SK-N-MC (cell line): ENCODE data around the gene AGER.

ENCODE experiments used
- EZH2 ChIP-seq: fragments of 200-600 bp; sonication (generic); IDR thresholded peaks from one replicate; pipeline ENCODE4 v1.6.1; 2017; ENCODE audit warnings: antibody characterized with exemption
- POLR2AphosphoS5 ChIP-seq: IDR thresholded peaks from 2 replicates; pipeline ENCODE4 v1.6.1; 2012; ENCODE audit warnings: mild to moderate bottlenecking, low read depth, low read length, borderline replicate concordance

DNA sequence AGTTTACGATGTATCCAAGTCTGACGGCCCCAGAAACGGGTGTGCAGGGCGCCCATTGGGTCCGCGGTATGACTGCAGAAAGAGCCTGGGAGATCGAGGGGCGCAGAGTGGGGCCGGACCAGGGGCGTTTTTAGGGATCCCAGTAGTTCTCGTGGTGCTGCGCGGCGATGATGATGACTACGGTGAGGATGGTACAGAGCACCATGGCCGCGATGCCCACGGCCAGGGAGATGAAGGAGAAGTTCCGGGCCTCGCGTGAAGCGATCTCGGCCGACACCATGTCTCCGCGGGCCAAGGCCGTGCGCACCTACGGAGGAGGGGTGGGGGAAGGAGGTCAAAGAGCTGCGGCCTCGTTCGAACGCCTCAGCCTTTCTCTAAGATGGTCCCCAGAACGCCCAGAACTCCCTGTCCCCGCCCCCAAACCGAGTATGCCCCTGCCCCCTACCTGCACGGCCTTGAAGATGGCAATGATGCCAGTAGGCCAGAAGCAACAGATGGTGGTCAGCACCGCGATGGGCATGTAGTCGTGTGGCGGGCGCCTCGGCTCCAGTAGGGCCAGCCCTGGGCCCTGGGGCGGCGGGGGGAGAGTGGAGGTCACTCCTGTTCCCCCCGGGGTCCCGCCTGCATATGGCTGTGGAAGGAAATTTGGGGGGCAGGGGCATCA is 34.8 kb downstream of the AGER start:
- TF ChIP-seq EZH2 (no peak), POLR2AphosphoS5 (no peak)
